SK-MEL-5 (cell line): Measurements from ENCODE around the gene CLIC1. TPM values are rescaled to one million over a fixed set of nuclear protein-coding genes. Genes with fewer than 3 reads are reported as not detected.
A peak's percentile ranks its signal among the peaks of the same experiment; 100 is the strongest.

Source experiments
- DNase-seq: peaks from one replicate; pipeline ENCODE4 v3.0.0-alpha.2; 2016; ENCODE audit warnings: low read depth, low spot score
- in situ Hi-C: cut with HindIII; loops from 2 replicates; pipeline ENCODE4 v1.10.0; 2016; ENCODE audit warnings: low sequenced_read_pairs, high pct_unique_total_duplicates, low pct_unique_long_range_greater_than_20kb
- total RNA-seq: library from RNA; depleted of rRNA; stranded (reverse); fragments of >200 nt; shearing (Covaris generic); gene quantifications from 2 replicates; pipeline ENCODE4 v1.2.3, GENCODE V29; 2014

Gene CLIC1
- total RNA-seq, 1 experiment from 2014 or later: 466 TPM

DNA sequence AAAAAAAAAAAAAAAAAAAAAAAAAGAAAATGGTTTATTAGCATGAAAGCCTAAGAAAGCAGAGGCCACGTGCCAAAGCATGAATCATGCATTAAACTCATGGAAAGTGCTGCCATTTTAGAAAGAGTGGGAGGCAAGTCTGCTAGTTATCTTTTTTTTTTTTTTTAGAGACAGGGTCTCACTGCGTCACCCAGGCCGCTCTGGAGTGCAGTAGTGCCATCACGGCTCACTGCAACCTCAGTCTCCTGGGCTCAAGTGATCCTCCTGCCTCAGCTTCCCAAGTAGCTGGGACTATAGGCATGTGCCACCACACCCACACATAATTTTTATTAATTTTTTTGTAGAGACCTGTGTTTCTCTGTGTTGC, 35.6 kb upstream of the CLIC1 start:
- DNase-seq: no peak
- in situ Hi-C loops: no loop called here

DNA sequence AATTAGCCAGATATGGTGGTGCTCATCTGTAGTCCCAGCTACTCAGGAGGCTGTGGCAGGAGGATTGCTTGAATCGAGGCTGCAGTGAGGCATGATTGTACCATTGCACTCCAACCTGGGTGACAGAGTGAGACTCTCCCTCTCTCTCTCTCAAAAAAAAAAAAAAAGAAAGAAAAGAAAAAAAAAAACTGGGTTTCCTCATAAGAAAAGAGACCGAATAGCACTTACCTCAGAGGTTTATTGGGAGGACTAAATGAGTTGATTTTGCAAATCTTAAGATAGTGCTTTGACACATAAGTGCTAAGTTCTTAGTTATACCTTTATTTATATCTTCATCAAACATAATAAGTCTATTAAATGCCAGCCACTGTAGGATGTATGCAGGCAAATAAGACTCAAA, 34.5 kb upstream of the CLIC1 start:
- in situ Hi-C loops: no loop called here
- no peak for DNase-seq

DNA sequence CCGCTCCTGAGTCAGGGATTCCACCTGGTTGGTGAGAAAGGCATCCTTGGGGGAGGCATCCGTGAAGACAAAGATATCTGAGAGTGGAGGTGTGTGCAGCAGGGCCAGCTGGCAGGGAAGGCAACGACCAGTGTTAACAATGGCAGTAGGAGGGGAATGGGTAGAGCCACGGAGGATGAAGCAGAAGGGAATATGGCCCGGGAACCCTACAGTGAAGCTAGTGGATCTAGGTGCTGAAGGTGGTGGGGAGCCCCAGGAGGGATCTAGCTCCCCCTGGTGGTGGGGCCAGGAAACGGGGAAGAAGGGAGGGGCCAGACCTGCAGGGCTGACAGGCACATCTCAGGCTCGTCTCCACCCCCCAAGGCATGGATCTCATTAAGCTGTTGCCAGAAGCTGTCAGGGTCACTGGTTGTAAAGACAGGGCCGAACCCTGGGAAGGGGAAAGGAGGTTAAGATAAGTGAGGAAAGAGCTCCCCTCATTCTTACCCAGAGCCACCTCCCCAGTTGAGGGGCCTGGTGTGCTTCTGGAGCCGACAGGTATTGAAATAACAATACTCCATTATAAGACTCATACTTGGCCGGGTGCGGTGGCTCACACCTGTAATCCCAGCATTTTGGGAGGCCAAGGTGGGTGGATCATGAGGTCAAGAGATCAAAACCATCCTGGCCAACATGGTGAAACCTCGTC, 33.5 kb upstream of the CLIC1 start:
- peak; percentile 68 for DNase-seq
- in situ Hi-C loops: no loop called here

DNA sequence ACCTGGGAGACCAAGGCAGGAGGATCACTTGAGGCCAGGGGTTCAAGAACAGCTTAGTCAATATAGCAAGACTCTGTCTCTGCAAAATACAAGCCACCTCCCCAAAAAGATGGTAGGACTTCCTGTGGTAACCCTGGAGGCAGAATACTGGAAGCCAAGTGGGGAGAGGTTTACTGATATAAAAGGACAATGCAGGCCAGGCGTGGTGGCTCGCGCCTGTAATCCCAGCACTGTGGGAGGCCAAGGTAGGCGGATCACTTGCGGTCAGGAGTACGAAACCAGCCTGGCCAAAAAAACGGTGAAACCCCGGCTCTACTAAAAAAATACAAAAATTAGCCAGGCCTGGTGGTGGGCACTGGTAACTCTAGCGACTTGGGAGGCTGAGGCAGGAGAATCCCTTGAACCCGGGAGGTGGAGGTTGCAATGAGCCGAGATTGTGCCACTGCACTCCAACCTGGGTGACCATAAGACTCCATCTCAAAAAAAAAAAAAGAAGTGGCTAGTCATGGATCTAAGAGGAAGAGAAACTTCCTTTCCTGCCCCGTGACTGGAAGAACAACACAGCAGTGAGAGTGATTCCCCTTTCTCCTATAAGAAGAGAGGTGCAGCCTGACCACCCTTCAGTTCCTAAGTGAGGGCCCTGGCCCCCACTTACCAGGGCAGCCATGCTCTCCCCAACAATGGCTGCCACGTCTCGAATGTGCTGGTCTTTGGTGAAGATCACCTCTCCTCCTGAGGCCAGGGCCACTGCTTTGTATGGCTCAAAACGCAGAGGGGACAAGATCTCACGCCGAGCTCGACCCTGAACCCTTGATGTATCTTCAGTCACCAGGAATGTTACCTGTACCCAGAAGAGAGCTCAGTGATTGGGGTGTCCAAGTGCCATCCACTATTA, 32.3 kb upstream of the CLIC1 start:
- in situ Hi-C loops: no loop called here
- no peak for DNase-seq

DNA sequence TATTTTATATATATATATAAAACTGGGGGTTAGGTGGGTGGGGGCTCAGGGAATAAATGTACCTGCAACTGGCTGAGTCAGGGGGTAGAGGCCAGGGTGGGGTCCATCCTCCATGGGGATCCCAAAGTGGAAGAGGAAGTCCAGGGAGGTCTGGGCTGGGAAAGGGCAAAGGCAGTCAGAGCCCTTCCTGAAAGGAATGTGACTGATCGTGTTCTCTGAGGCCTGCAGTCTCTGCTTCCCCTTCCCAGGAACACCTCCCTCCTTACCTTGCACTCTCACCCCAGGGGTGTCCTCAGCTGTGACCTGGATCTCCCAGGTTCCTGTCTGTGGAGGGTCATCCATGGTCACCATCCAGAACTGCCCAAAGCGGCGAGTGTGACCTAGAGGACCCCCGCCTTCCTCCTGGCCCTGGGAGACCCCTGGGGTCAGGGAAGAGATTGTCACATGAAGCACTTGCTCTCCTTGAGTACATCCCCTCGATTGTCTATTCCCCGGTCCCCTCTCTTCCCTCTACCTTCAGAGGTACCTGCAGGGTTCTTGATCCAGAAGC, 30.8 kb upstream of the CLIC1 start:
- DNase-seq: no peak
- in situ Hi-C loops: no loop called here

DNA sequence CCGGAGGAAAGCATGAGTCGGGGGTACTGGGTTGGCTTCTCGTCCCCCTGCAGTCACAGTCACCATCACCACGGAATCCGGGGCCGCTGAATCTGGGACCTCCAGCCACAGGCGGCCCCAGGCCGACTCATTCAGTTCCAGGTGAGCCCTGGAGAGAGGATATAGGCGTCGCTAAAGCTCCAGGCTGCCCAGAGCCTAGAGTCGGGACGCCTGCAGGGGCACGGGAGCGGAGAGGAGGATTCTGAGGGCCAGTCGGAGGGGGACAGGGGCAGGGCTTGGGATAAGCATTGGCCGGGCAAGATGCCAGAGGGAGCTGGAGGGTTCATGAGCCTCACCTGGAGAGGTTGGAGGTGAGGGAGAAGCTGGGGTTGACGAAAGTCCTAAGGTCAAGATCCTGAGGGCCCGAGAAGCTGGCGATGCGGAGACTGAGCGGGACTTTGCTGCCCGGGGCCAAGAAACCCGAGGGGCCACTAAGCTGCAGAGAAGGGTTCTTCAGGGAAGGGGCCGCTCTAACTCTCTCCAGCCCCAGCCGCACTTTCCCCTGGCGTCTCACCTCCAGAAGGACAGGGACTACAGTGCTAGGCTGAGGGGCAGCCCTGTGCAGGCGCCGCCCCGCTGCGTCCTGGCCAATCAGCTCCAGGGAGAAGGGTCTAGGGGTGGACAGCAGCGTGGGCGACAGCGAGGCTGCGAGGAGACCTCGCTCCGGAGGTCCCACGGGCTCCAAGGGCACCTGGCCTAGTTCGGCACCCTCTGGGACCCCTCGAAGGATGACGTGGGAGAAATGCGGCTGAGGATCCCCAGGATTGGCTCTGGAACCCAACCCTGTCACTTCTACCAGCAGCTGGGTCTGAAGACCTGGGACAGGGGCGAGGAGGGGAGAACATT, 29.8 kb upstream of the CLIC1 start:
- DNase-seq: peak; percentile 19
- in situ Hi-C loops: no loop called here

DNA sequence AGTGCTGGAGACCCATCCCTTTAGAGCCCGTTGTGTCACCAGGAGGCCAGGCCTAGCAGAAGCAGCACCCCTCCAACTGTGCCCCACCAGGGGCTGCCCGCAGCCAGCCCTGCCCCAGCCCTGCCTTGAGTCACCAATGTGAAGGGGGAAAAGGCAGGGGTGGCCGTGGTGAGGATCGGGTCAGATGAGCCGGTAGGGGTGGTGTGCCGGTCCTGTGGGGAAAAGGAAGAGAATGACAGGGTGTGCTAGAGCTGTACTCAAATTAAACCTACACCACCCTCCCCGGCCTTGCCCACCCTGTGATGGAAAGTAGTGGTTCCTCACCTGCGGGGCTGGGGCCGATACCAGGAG, 29.2 kb upstream of the CLIC1 start:
- in situ Hi-C loops: no loop called here
- no peak for DNase-seq

DNA sequence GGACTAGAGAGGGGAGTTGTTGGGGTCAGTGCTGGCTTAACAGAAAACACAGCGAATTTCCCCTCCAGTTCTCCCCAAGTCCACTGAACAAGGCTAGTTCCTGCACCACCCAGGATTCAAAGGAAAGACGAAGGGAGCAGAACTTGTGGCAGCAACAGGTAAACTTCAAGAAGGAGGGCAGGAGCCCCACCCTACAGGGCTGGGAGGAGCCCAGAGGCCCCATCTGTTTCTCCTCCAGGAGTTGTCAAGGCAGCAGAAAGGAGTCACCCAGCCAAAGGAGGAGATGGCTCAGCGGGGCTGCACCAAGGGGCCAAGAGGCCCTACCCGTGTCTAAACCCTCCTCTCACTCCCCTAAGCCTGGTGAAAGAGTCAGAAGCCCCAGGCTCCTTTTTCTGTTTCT, 27.9 kb upstream of the CLIC1 start:
- DNase-seq: no peak
- in situ Hi-C loops: no loop called here

DNA sequence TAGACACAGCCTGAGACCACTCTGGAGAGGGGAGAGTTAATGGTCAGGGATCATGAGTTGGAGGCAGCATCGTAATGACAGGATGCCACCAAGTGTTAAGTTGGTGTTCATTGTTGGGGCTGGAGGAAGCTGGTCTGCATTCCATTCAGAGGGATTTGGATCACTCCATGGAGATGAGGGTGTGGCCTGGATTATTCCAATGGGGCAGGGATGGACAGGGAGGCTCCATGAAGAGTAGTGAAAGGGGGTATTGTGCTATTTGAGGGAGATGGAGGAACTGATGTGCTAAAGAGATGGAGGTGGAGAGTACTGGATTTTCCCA, 27.2 kb upstream of the CLIC1 start:
- DNase-seq: peak; percentile 65
- in situ Hi-C loops: no loop called here

DNA sequence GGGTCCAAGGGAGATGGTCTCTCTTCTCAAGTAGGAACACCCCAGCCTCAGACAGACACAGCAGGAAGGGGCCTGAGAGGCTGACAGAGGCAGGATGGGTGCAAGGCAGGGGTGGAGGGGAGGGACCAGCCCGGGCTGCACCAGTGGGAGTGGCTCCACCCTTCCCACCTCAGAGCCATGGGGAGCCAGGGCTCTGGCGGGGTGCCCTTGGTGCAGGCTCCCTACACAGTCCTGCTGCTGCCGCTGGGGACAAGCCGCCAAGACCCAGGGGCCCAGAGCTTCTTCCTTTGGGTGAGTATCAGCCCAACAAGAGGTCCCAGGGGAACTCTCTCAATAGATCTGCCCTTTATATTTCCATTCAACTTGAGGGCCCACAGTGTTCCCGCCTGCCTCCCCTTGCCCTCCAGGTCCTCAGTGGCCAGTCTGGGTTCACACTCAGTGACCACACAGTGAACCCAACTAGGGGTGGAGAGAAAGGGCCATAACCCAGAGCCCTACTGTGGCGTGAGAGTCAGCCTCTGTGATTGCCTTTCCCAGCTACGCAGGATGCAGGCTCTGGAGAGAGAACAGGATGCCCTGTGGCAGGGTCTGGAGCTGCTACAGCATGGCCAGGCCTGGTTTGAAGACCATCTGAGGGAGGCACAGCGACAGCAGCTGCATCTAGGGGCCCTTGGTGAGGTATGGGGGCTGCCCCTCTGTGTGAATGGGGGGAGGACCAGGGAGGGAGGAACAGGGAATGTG, 26.7 kb upstream of the CLIC1 start:
- in situ Hi-C loops: no loop called here
- DNase-seq: no peak

DNA sequence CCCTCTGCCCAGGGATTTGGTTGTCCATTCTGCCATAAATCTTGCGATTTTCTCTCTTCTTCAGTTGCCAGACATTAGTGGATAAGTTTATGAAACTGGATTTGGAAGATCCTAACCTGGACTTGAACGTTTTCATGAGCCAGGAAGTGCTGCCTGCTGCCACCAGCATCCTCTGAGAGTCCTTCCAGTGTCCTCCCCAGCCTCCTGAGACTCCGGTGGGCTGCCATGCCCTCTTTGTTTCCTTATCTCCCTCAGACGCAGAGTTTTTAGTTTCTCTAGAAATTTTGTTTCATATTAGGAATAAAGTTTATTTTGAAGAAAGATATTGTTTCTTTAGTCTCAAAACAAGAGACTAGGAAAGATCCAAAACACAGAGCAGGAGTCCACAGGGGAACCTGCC, 26.0 kb upstream of the CLIC1 start, which contains the start of gene SAPCD1:
Gene SAPCD1 (plus strand): TSS at position 301 of the 400 bp plus-strand sequence. CDS start 399 bp downstream, outside the sequence.
- DNase-seq: no peak
- in situ Hi-C loops: no loop called here

DNA sequence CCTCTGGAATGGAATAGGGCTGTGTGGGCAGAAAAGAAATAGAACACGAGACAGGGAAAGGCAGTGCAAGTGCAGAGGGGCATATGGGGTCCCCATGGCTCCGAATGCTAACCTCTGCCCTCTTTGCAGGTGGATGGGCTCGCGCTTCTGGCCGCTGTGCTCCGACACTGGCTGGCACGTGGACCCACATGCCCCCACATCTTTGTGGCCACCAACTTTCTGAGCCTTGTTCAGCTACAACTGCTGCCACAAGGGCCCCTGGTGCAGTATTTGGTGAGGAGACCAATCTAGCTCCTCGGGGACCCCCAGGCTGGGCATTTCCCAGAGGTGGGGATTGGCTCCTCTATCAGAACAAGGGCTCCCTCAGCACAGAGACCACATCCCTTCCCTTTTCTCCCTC, 25.0 kb upstream of the CLIC1 start:
- DNase-seq: no peak
- in situ Hi-C loops: no loop called here

DNA sequence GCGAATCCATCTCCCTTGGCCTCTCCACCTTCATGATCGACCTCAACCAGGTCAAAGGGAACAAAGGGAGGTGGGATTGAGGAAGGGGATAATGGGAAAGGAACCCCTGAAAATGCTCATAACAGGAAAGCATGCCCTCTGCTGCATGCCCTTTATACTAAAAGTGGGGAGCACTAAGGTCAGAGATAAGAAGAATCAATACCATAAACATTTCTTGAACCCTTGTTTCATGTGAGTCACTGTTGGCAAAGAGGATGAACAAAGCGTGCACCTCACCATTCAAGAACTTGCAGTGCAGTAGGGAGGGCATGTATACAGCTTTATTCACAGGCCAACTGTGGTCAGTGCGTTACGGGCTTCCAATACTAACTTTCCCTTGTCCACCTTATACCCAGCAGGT, 24.5 kb upstream of the CLIC1 start:
- no peak for DNase-seq
- in situ Hi-C loops: no loop called here

DNA sequence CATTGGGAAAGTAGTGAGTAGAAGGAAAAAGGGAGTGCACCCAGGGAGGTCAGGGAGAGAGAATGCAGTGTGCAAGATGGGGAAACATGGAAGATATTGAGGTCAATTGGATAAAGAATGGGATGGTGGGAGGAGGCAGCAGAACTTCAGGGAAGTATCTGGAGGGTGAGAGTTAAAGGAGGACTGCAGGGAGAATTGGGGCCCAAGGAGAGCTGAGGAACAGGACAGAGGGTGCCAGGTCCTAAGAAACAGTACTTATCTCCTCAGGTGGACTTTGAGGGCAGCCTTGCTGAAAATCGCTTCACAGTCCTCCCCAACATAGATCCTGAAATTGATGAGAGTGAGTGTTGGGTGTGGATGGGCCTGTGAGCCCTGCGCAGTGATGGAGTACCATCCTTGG, 22.0 kb upstream of the CLIC1 start:
- in situ Hi-C loops: no loop called here
- no peak for DNase-seq

DNA sequence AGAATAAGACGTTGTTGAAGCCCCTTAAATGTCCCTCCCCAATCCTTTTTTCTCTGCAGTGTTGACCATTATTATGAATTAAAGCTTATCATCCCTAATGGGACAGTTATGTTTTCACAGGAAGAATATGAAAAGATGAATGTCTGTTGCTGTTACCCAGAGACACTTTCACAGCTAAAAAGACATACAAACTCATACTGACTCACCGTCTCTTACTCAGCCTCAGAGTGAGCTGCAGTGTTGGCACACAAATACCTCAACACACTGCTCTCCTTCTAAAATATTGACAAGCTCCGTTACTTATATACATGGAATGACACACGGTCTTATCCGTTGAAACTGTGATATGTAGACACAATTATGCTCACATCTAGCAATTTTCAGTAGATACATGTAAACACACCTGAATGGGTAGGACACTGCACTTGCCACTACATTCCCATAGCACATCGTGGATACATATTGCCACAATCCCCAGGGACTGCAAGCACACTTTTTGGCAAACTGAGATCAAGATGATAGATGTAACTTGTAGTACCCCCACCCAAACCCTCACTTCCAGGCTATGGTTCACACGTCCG, 16.5 kb upstream of the CLIC1 start:
- DNase-seq: no peak
- in situ Hi-C loops: no loop called here

DNA sequence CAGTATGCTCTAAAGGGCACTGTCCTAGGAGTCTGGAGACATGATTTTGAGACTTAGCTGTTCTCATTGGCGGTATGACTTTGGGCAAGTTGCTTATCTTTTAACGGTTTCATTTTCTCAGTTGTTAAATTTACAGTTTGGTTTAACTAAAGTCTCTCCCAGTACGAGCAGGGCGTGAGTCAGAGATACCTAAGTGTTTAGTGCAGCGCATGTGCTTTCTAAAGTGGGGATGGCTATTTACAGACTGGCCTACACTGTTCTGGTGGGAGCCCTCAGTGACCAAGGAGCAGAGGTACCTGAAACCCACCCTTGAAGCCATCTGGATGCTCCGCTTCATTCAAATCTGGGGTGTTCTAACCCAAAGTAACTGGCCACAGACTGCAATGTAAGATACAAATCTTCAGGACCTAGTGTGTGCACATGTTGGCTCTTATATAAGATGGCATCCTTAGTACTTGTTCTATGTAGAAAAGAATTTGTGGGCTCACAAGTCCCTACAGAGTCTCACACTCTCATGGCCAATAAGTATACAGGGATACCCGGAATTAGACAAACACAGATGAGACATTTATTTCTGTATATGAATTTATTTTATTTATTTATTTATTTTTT, 14.2 kb upstream of the CLIC1 start:
- no peak for DNase-seq
- in situ Hi-C loops: no loop called here
